VCaP (cell line): ENCODE results near the gene IMPA2.

Experiments used
- H3K27ac ChIP-seq: fragments of 450-650 bp; 2 replicates; pipeline ENCODE4 v1.5.1; 2017
- CTCF ChIP-seq: fragments of 450-650 bp; conservative IDR thresholded peaks from 2 replicates; pipeline ENCODE4 v1.5.1; 2017; ENCODE audit warnings: mild to moderate bottlenecking, moderate library complexity

Gene IMPA2

GRCh38 chr18:12056884-12057402 is 75.6 kb downstream of the IMPA2 start:
- no peak for TF ChIP-seq CTCF
- no peak overlapping the region for H3K27ac ChIP-seq

GRCh38 chr18:12057419-12058039 is 76.2 kb downstream of the IMPA2 start:
- TF ChIP-seq CTCF: no peak
- no peak overlapping the region for H3K27ac ChIP-seq

GRCh38 chr18:12059334-12060181 is 78.3 kb downstream of the IMPA2 start:
- no peak for TF ChIP-seq CTCF
- H3K27ac ChIP-seq: no peak overlapping the region

DNA sequence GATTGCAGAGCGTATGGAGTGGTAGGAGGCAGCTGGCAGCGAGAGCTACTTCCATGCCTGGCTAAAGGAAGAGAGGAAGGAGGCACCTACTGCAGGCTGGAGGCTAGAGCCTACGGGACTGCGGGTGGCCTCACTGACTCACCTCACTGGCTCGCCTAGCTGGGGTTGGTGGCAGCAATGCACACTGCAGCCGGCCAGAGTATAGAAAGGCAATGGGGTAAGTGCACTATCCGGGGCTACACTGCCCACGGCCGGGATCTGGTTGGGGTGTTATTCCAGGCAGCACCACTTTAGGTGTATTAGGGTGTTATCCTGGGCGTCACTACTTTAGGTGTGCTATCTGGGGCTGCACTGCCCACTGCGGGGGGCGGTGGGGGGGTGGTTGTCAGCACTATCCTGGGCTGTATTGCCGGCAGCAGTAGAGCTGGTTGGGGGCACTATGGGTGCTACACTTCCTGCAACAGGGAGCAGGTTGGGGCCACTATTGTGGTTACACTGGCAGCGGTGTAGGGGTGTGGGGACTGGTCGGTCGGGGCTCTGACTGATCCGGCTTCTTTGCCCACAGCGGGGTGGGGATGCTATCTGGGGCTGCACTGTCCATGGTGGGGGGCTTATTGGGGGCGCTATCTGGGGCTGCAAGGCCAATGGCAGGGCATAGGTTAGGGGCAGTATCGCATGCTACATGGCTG is 79.0 kb downstream of the IMPA2 start:
- H3K27ac ChIP-seq: no peak overlapping the region
- no peak for TF ChIP-seq CTCF

DNA sequence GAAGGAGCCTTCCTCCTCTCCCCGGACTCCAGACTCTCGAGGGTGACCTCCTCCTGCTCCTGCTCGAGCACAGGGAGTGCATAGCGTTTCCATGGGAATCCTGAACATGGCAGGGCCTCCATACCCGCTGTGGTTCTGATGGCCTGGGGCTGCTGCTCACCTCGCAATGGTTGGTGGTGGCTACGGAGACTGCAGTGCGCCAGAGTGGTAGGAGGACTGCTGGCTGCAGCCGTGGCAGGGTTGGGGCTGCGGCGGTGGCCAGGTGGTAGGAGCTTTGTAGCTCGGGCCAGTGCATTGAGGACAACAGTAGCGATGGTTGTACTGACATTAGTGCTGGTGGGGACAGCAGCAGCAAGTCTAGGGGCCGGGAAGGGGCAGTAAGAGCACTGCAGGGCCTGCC is 80.4 kb downstream of the IMPA2 start:
- no peak for TF ChIP-seq CTCF
- H3K27ac ChIP-seq: no peak overlapping the region

DNA sequence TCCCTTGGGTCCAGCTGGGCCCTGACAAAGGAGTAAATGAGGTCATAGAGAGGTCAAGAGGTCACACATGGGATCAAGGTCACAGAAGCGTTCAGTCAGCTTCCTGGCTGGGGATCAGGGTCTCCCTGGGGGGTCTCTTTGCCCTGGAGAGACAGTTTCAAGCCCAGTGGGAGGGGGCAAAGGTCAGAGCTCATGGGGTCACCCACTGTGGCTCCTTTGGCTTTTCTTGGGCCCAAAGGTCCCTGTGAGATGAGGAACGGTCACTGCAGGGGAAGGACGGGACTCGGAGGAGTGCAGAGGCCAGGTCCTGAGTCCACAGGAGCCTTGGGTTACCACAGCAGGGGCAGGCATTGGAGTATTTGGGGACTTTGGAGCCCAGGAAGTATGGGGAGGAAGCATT is 81.7 kb downstream of the IMPA2 start:
- no peak for TF ChIP-seq CTCF
- no peak overlapping the region for H3K27ac ChIP-seq
